GM12875 (cell line): ENCODE results near the gene SMIM1.

Source experiments
- H3K4me3 ChIP-seq: one replicate; pipeline ENCODE4 v1.5.1; 2011; ENCODE audit warnings: low read depth, low read length, control low read depth
- CTCF ChIP-seq: IDR thresholded peaks from 2 replicates; pipeline ENCODE4 v1.5.1; 2011; ENCODE audit warnings: low read depth, mild to moderate bottlenecking, control low read depth, inconsistent platforms, low read length, moderate library complexity, borderline replicate concordance; ENCODE audit not compliant: insufficient read depth

SMIM1 gene

GRCh38 chr1:3733883-3734589 lies 38.5 kb upstream of the SMIM1 start:
- no peak for TF ChIP-seq CTCF
- H3K4me3 ChIP-seq: no peak overlapping the region

GRCh38 chr1:3734602-3735001 lies 37.9 kb upstream of the SMIM1 start:
- no peak for TF ChIP-seq CTCF
- H3K4me3 ChIP-seq: no peak overlapping the region

- TF ChIP-seq CTCF: no peak
- no peak overlapping the region for H3K4me3 ChIP-seq
Measured at GRCh38 chr1:3735027-3735681, 37.4 kb upstream of the SMIM1 start.

GRCh38 chr1:3735688-3736087 lies 36.9 kb upstream of the SMIM1 start:
- H3K4me3 ChIP-seq: no peak overlapping the region
- TF ChIP-seq CTCF: no peak

- TF ChIP-seq CTCF: no peak
- H3K4me3 ChIP-seq: no peak overlapping the region
Measured at GRCh38 chr1:3736131-3736561, 36.4 kb upstream of the SMIM1 start.

- H3K4me3 ChIP-seq: no peak overlapping the region
- no peak for TF ChIP-seq CTCF
Measured at GRCh38 chr1:3736708-3737107, 35.8 kb upstream of the SMIM1 start.

GRCh38 chr1:3738943-3739342 lies 33.6 kb upstream of the SMIM1 start:
- TF ChIP-seq CTCF: no peak
- no peak overlapping the region for H3K4me3 ChIP-seq
